Right lobe of liver (tissue), 6 donors: ENCODE data around the gene KAZN. TPM values are rescaled to one million over a fixed set of nuclear protein-coding genes. Genes with fewer than 3 reads are reported as not detected.

Experiments used
- ATAC-seq, 4 donors: fragments of 200-7000 bp; cut with Tn5 transposase; one replicate each; pipeline ENCODE4 v1.9.1; 2020; ENCODE audit warnings: mild to moderate bottlenecking in 4 of 4, moderate library complexity in 4 of 4
- DNase-seq, 3 donors: peaks; one replicate each; pipeline ENCODE4 v3.0.0-alpha.2; 2020
- H3K27ac ChIP-seq, 3 donors: fragments of 200-600 bp; one replicate each; pipeline ENCODE4 v1.8.0; 2022
- H3K27me3 ChIP-seq, 2 donors: fragments of 200-600 bp; one replicate each; pipeline ENCODE4 v1.8.0; 2022
- H3K36me3 ChIP-seq, 4 donors: fragments of 200-600 bp; sonication (generic) in 1 of 4; one replicate each; pipeline versions ENCODE4 v1.5.1 to v1.8.0; 2017 to 2022; ENCODE audit warnings: control low read depth in 1 of 4
- H3K4me1 ChIP-seq, 4 donors: fragments of 200-600 bp; sonication (generic) in 1 of 4; one replicate each; pipeline versions ENCODE4 v1.5.1 to v1.8.0; 2017 to 2022; ENCODE audit warnings: control low read depth in 1 of 4
- H3K4me3 ChIP-seq, 3 donors: fragments of 200-600 bp; one replicate each; pipeline ENCODE4 v1.8.0; 2022
- H3K9me3 ChIP-seq, 4 donors: fragments of 200-600 bp; sonication (generic) in 1 of 4; one replicate each; pipeline versions ENCODE4 v1.5.1 to v1.8.0; 2017 to 2022; ENCODE audit warnings: control low read depth in 1 of 4
- CTCF ChIP-seq, 4 donors: fragments of 200-600 bp in 3 of 4; fragments of 450-650 bp in 1 of 4; IDR thresholded peaks; one replicate each; pipeline versions ENCODE4 v1.5.1 to v1.8.0; 2016 to 2022; ENCODE audit warnings: antibody characterized with exemption in 4 of 4, mild to moderate bottlenecking in 2 of 4
- POLR2A ChIP-seq: fragments of 450-650 bp; IDR thresholded peaks from one replicate; pipeline ENCODE4 v1.6.1; 2017; ENCODE audit warnings: antibody characterized with exemption, mild to moderate bottlenecking
- WGBS: methylation state at CpG from one replicate; pipeline ENCODE4 v1.1.6; 2018; ENCODE audit warnings: low coverage, low lambda C conversion rate; ENCODE audit not compliant: insufficient coverage; ENCODE audit errors: missing lambda C conversion rate; 5-methylcytosine and 5-hydroxymethylcytosine counted together
- intact Hi-C, 2 donors: fragments of 100-400 bp; cut with DNase I; formaldehyde crosslinking; loops; one replicate each; pipeline versions ENCODE4 v1.11.2 to v1.14.1; 2022
- total RNA-seq, 6 experiments: library from RNA; depleted of rRNA in 2 of 6; stranded (reverse); fragments of >200 nt in 2 of 6; fragmentation: NEBNext Ultra II Directional in 3 of 6; extraction: Animal tissue kit (Norgen Biotek cat#: 25700) in 3 of 6; gene quantifications; one replicate each; pipeline versions ENCODE4 v1.1.0 to v1.2.4, GENCODE V29; 2016 to 2023
- donor health status: DM: no; HTN: yes; CAD: no.
- donor health status: DM: no; HTN: no; CAD: no.
- donor health status: DM: no; HTN: no; CAD: no.
- donor health status: DM: no; HTN: yes; CAD: no.
- donor health status: DM: no; HTN: yes; CAD: no.

KAZN gene
- total RNA-seq, 6 experiments from 2014 or later, result 1.5 to 7.2 (median 2.7) TPM

- Histone ChIP-seq H3K9me3 (no peaks in the 10 kb centered on the region), H3K36me3 (no peaks in the 10 kb centered on the region), H3K4me1 (no peaks in the 10 kb centered on the region), H3K27me3 (no peaks in the 10 kb centered on the region), H3K27ac (no peak overlapping the region), H3K4me3 (no peak overlapping the region)
- 68% methylated on average over 11 of the region's 13 CpGs for WGBS
- TF ChIP-seq CTCF (IDR thresholded peaks at IDR 0.05), result no peak
- no peak for TF ChIP-seq POLR2A
- no peak for DNase-seq
- intact Hi-C loops, result no loop called here
- no peak for ATAC-seq
Measured at GRCh38 chr1:14889825-14890440, 291.4 kb downstream of the KAZN start.

DNA sequence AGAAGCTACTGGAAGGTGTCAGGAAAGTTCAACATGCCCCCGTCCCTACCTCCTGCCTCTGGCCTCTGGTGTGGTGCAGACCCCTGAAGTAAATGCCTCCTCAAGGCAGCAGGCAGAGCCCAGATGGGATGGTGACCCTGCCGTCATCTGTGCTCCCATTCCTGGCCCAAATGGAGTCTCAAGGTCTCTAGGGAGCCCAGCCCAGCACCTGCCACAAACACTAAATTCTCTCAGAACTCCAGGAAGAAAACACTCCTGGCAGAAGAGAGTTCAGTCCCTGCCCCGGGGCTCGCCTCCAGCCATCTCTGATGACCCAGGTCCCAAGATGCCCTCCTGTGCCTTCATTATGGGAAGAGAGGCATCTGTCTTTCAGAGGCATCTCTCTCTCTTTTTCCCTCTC, 293.5 kb downstream of the KAZN start:
- Histone ChIP-seq H3K9me3 (no peaks in the 10 kb centered on the region), H3K4me1 (no peaks in the 10 kb centered on the region), H3K27ac (no peak overlapping the region), H3K27me3 (no peaks in the 10 kb centered on the region), H3K36me3 (no peaks in the 10 kb centered on the region), H3K4me3 (no peak overlapping the region)
- intact Hi-C loops, result no loop called here
- ATAC-seq (no peak), DNase-seq (no peak)
- WGBS, result no CpG with 5 or more reads among the region's 4 CpGs
- TF ChIP-seq POLR2A, result no peak
- no peak for TF ChIP-seq CTCF (IDR thresholded peaks at IDR 0.05)

GRCh38 chr1:14894811-14895560, 296.5 kb downstream of the KAZN start:
- WGBS, result 39% methylated on average over 5 of the region's 11 CpGs
- no peaks in the 10 kb centered on the region for H3K27me3 ChIP-seq
- H3K36me3 ChIP-seq, result no peaks in the 10 kb centered on the region
- intact Hi-C loops, result no loop called here
- no peak for DNase-seq
- no peaks in the 10 kb centered on the region for H3K4me1 ChIP-seq
- ATAC-seq, result no peak
- TF ChIP-seq CTCF (IDR thresholded peaks at IDR 0.05) (no peak), POLR2A (no peak)
- no peak overlapping the region for H3K27ac ChIP-seq
- H3K9me3 ChIP-seq, result no peaks in the 10 kb centered on the region
- H3K4me3 ChIP-seq, result no peak overlapping the region

- ATAC-seq, result no peak
- no peaks in the 10 kb centered on the region for H3K9me3 ChIP-seq
Measured at GRCh38 chr1:14895727-14896126, 297.2 kb downstream of the KAZN start.

More at GRCh38 chr1:14895727-14896126, 297.2 kb downstream of the KAZN start:
- TF ChIP-seq CTCF (IDR thresholded peaks at IDR 0.05) (no peak), POLR2A (no peak)
- Histone ChIP-seq H3K4me3 (no peak overlapping the region), H3K36me3 (no peaks in the 10 kb centered on the region), H3K27me3 (no peaks in the 10 kb centered on the region), H3K4me1 (no peaks in the 10 kb centered on the region), H3K27ac (no peak overlapping the region)
- intact Hi-C loops, result no loop called here
- WGBS, result 65% methylated on average over 4 of the region's 4 CpGs
- no peak for DNase-seq
